GM18951 (cell line): ENCODE results near the gene FBLN5.
"Not testable (repeated sequence)": the region's sequence is repeated elsewhere in the genome, so short reads cannot be mapped to it uniquely, and the experiment has no call there.

Experiments
- POLR2A ChIP-seq: IDR thresholded peaks from 4 replicates; pipeline ENCODE4 v1.6.1; 2011; ENCODE audit warnings: mild to moderate bottlenecking; ENCODE audit not compliant: insufficient read length, insufficient read depth; ENCODE audit errors: extremely low read depth
- in situ Hi-C: fragments of 300-500 bp; cut with MboI; formaldehyde crosslinking; loops from one replicate; pipeline ENCODE4 v1.12.0; 2022; ENCODE audit warnings: low sequenced_read_pairs, mixed read lengths, inconsistent platforms; ENCODE audit not compliant: unreplicated experiment

The FBLN5 gene

GRCh38 chr14:91877376-91877915 is 70.0 kb downstream of the FBLN5 start:
- in situ Hi-C loops = no loop called here
- no peak for TF ChIP-seq POLR2A

- in situ Hi-C loops = no loop called here
- TF ChIP-seq POLR2A = no peak
These were observed 71.0 kb downstream of the FBLN5 start for GRCh38 chr14:91876492-91876891.

- TF ChIP-seq POLR2A = no peak
- in situ Hi-C loops = no loop called here
These were observed 71.8 kb downstream of the FBLN5 start for GRCh38 chr14:91875525-91876286.

GRCh38 chr14:91873471-91874415 is 73.8 kb downstream of the FBLN5 start:
- in situ Hi-C loops = no loop called here
- TF ChIP-seq POLR2A = no peak

- TF ChIP-seq POLR2A = no peak
- in situ Hi-C loops = no loop called here
These were observed 74.7 kb downstream of the FBLN5 start for GRCh38 chr14:91872517-91873470.

GRCh38 chr14:91872011-91872501 is 75.4 kb downstream of the FBLN5 start:
- TF ChIP-seq POLR2A = no peak
- in situ Hi-C loops = no loop called here

GRCh38 chr14:91871401-91871800 is 76.1 kb downstream of the FBLN5 start:
- in situ Hi-C loops = not testable (repeated sequence)

GRCh38 chr14:91870890-91871289 is 76.6 kb downstream of the FBLN5 start:
- no peak for TF ChIP-seq POLR2A
- in situ Hi-C loops = no loop called here

GRCh38 chr14:91870001-91870400 is 77.5 kb downstream of the FBLN5 start:
- TF ChIP-seq POLR2A = no peak
- in situ Hi-C loops = no loop called here

- in situ Hi-C loops = no loop called here
- TF ChIP-seq POLR2A = no peak
These were observed 77.9 kb downstream of the FBLN5 start for GRCh38 chr14:91869556-91869955.

GRCh38 chr14:91867316-91867988 is 80.0 kb downstream of the FBLN5 start, which contains the start of gene TC2N:
TC2N (minus strand) TSS chr14:91867536; CDS start chr14:91813769, 53,767 bp downstream.
- no peak for TF ChIP-seq POLR2A
- in situ Hi-C loops = no loop called here
